ENCODE measurements around the gene WDR33. TPM values are rescaled to one million over a fixed set of nuclear protein-coding genes. Genes with fewer than 3 reads are reported as not detected.
A peak's percentile ranks its signal among the peaks of the same experiment; 100 is the strongest.

WDR33 gene
- total and polyA plus RNA-seq, 2 of the 13 experiments (the other 11 are each of a cell fraction or from before 2014, with no cell fraction given), result 54.9 to 78.2 TPM

DNA sequence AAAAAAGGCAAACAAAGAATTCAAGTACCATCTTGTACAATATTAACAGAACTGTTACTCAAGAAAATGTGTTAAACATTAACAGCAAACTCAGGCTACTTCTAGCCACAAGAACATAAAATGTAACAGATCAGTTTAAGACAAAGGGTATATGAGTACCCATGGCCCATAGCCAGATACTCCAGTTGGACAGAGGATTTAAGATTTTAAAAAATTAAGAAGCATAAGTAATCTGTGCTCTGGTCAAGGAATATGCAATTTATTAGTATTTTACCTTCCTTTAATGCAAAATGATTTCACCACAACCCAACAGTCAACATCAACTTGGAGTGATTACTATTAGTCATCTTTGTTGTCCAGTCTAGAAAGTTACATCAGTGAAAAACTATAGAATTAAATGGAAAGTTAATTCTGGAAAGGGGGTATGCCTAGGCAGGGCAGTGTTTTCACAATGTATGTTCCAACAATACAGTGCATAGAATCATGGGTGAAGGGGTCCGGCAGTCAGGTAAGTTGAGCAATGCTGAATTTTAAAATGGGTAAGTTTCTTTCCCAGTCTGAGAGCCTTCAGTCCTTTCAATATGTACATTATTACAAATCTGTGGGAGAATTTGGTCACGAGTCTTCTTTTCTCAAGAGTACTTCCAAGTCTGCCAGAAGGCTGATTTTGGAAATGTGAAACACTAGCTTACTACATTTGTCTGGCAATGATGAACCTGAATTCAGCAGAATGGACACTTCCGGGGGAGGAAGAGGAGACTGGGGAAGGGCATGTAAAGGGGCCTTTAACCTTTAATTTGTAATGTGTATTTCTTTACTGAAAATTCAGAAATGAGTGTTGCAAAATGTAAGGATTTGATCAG lies 75.2 kb downstream of the WDR33 start (continued):
- TF ChIP-seq ZNF264 (CRISPR knock-in tag; IDR thresholded peaks at IDR 0.05) (no peak), KLF11 (CRISPR knock-in tag; IDR thresholded peaks at IDR 0.05) (no peak), ZNF644 (CRISPR knock-in tag; IDR thresholded peaks at IDR 0.05; ENCODE audit: low read depth) (0 out of 2 replicates have a peak, but pooled peaks have one; percentile 32), EEA1 (CRISPR knock-in tag; IDR thresholded peaks at IDR 0.05; ENCODE audit: borderline replicate concordance) (no peak), ZNF432 (CRISPR knock-in tag; IDR thresholded peaks at IDR 0.05; ENCODE audit: borderline replicate concordance) (no peak), ZNF75D (CRISPR knock-in tag; IDR thresholded peaks at IDR 0.05; ENCODE audit: borderline replicate concordance) (no peak), ZNF776 (CRISPR knock-in tag; IDR thresholded peaks at IDR 0.05) (no peak), ZNF713 (CRISPR knock-in tag; IDR thresholded peaks at IDR 0.05) (no peak), MATR3 (CRISPR knock-in tag; IDR thresholded peaks at IDR 0.05) (no peak), CENPT (CRISPR knock-in tag; IDR thresholded peaks at IDR 0.05; ENCODE audit: low read depth) (no peak), ZSCAN25 (CRISPR knock-in tag; IDR thresholded peaks at IDR 0.05) (no peak), NR2C2 (CRISPR knock-in tag; IDR thresholded peaks at IDR 0.05; ENCODE audit: borderline replicate concordance) (no peak), FOXA1 (IDR thresholded peaks at IDR 0.05) (no peak), FOXA1 (CRISPR knock-in tag; IDR thresholded peaks at IDR 0.05) (0 out of 2 replicates have a peak, but pooled peaks have one; percentile 10), HNRNPUL1 (IDR thresholded peaks at IDR 0.05; ENCODE audit: low read depth, low read length) (0 out of 2 replicates have a peak, but pooled peaks have one; percentile 61), NR3C1 (CRISPR knock-in tag; IDR thresholded peaks at IDR 0.05) (no peak), ZNF629 (CRISPR knock-in tag; conservative IDR thresholded peaks at IDR 0.05) (no peak), ZNF761 (CRISPR knock-in tag; conservative IDR thresholded peaks at IDR 0.05) (no peak), SRSF9 (IDR thresholded peaks at IDR 0.05; ENCODE audit: borderline replicate concordance, insufficient read depth, low read depth, low read length, poor library complexity, severe bottlenecking) (no peak)
- TF ChIP-seq, protein P1, sequence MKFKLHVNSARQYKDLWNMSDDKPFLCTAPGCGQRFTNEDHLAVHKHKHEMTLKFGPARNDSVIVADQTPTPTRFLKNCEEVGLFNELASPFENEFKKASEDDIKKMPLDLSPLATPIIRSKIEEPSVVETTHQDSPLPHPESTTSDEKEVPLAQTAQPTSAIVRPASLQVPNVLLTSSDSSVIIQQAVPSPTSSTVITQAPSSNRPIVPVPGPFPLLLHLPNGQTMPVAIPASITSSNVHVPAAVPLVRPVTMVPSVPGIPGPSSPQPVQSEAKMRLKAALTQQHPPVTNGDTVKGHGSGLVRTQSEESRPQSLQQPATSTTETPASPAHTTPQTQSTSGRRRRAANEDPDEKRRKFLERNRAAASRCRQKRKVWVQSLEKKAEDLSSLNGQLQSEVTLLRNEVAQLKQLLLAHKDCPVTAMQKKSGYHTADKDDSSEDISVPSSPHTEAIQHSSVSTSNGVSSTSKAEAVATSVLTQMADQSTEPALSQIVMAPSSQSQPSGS (CRISPR knock-in tag; IDR thresholded peaks at IDR 0.05), result no peak
- TF ChIP-seq, protein P2, sequence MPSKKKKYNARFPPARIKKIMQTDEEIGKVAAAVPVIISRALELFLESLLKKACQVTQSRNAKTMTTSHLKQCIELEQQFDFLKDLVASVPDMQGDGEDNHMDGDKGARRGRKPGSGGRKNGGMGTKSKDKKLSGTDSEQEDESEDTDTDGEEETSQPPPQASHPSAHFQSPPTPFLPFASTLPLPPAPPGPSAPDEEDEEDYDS (CRISPR knock-in tag; IDR thresholded peaks at IDR 0.05), result 0 out of 2 replicates have a peak, but pooled peaks have one; percentile 24
- TF ChIP-seq, protein P3, sequence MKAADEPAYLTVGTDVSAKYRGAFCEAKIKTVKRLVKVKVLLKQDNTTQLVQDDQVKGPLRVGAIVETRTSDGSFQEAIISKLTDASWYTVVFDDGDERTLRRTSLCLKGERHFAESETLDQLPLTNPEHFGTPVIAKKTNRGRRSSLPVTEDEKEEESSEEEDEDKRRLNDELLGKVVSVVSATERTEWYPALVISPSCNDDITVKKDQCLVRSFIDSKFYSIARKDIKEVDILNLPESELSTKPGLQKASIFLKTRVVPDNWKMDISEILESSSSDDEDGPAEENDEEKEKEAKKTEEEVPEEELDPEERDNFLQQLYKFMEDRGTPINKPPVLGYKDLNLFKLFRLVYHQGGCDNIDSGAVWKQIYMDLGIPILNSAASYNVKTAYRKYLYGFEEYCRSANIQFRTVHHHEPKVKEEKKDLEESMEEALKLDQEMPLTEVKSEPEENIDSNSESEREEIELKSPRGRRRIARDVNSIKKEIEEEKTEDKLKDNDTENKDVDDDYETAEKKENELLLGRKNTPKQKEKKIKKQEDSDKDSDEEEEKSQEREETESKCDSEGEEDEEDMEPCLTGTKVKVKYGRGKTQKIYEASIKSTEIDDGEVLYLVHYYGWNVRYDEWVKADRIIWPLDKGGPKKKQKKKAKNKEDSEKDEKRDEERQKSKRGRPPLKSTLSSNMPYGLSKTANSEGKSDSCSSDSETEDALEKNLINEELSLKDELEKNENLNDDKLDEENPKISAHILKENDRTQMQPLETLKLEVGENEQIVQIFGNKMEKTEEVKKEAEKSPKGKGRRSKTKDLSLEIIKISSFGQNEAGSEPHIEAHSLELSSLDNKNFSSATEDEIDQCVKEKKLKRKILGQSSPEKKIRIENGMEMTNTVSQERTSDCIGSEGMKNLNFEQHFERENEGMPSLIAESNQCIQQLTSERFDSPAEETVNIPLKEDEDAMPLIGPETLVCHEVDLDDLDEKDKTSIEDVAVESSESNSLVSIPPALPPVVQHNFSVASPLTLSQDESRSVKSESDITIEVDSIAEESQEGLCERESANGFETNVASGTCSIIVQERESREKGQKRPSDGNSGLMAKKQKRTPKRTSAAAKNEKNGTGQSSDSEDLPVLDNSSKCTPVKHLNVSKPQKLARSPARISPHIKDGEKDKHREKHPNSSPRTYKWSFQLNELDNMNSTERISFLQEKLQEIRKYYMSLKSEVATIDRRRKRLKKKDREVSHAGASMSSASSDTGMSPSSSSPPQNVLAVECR (CRISPR knock-in tag; IDR thresholded peaks at IDR 0.05; ENCODE audit: borderline replicate concordance), result no peak
- TF ChIP-seq, protein P4, sequence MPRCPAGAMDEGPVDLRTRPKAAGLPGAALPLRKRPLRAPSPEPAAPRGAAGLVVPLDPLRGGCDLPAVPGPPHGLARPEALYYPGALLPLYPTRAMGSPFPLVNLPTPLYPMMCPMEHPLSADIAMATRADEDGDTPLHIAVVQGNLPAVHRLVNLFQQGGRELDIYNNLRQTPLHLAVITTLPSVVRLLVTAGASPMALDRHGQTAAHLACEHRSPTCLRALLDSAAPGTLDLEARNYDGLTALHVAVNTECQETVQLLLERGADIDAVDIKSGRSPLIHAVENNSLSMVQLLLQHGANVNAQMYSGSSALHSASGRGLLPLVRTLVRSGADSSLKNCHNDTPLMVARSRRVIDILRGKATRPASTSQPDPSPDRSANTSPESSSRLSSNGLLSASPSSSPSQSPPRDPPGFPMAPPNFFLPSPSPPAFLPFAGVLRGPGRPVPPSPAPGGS (CRISPR knock-in tag; IDR thresholded peaks at IDR 0.05), result no peak
